Transverse colon (tissue), 4 donors: ENCODE data around the gene ZER1. TPM values are rescaled to one million over a fixed set of nuclear protein-coding genes. Genes with fewer than 3 reads are reported as not detected.
A peak's percentile ranks its signal among the peaks of the same experiment; 100 is the strongest.

Experiments
- DNase-seq: peaks from one replicate; pipeline ENCODE4 v3.0.0-alpha.2; 2019
- H3K27ac ChIP-seq, 4 donors: fragments of 200-600 bp; sonication (generic); 2 replicates each; pipeline ENCODE4 v1.5.1; 2016 to 2018; ENCODE audit warnings: inconsistent platforms in 4 of 4
- H3K27me3 ChIP-seq: fragments of 200-600 bp; sonication (generic); 2 replicates; pipeline ENCODE4 v1.5.1; 2017; ENCODE audit warnings: inconsistent platforms
- H3K36me3 ChIP-seq, 4 donors: fragments of 200-600 bp; sonication (generic); 2 replicates each; pipeline ENCODE4 v1.5.1; 2017 to 2019; ENCODE audit warnings: inconsistent platforms in 4 of 4
- H3K4me1 ChIP-seq, 4 donors: fragments of 200-600 bp; sonication (generic); 2 replicates each; pipeline ENCODE4 v1.5.1; 2017 to 2020; ENCODE audit warnings: inconsistent platforms in 4 of 4
- H3K4me3 ChIP-seq, 4 donors: fragments of 200-600 bp; sonication (generic); 1 replicate in 1 of 4; 2 replicates in 3 of 4; pipeline versions ENCODE4 v1.5.1 to v1.6.1; 2017 to 2019; ENCODE audit warnings: inconsistent platforms in 4 of 4
- H3K9me3 ChIP-seq, 2 donors: fragments of 200-600 bp; sonication (generic); 2 replicates each; pipeline ENCODE4 v1.5.1; 2017 to 2019; ENCODE audit warnings: inconsistent platforms in 2 of 2
- EP300 ChIP-seq: sonication (generic); formaldehyde crosslinking; IDR thresholded peaks from one replicate; pipeline ENCODE4 v1.6.1; 2017; ENCODE audit warnings: antibody characterized with exemption, low read depth
- POLR2A ChIP-seq: fragments of 450-650 bp; IDR thresholded peaks from one replicate; pipeline ENCODE4 v1.6.1; 2016; ENCODE audit warnings: antibody characterized with exemption, mild to moderate bottlenecking, moderate library complexity
- POLR2AphosphoS5 ChIP-seq, 3 donors: sonication (generic); formaldehyde crosslinking; IDR thresholded peaks; one replicate each; pipeline ENCODE4 v1.6.1; 2016; ENCODE audit warnings: antibody characterized with exemption in 3 of 3
- WGBS, 2 donors: methylation state at CpG; one replicate each; pipeline ENCODE4 v1.1.5; 2018; ENCODE audit warnings: low coverage in 1 of 2; 5-methylcytosine and 5-hydroxymethylcytosine counted together
- in situ Hi-C, 4 donors: fragments of 200-750 bp; cut with MboI; loops; one replicate each; pipeline versions ENCODE4 v1.15.0 to v1.15.1; 2017; ENCODE audit warnings: low sequenced_read_pairs in 3 of 4, low pct_ligation_motif_present in 1 of 4, low pct_unique_long_range_greater_than_20kb in 1 of 4
- intact Hi-C: fragments of 100-400 bp; cut with DNase I; formaldehyde crosslinking; loops from one replicate; pipeline ENCODE4 v1.15.1; 2023; ENCODE audit warnings: low total_unique reads
- total RNA-seq, 4 donors: library from RNA; depleted of rRNA; stranded (reverse); fragments of >200 nt; gene quantifications; one replicate each; pipeline ENCODE4 v1.1.0, GENCODE V29; 2016
- TF ChIP-seq, protein P1 (sequence below), 5 experiments: fragments of 200-600 bp in 3 of 5; fragments of 450-650 bp in 2 of 5; sonication (generic) in 3 of 5; IDR thresholded peaks; 1 replicate in 2 of 5; 2 replicates in 3 of 5; pipeline ENCODE4 v1.5.1; 2016 to 2017; ENCODE audit warnings: antibody characterized with exemption in 5 of 5, inconsistent platforms in 3 of 5, mild to moderate bottlenecking in 2 of 5, moderate library complexity in 1 of 5

Gene ZER1
- total RNA-seq, 4 donors from 2014 or later, result 57.5 to 116 (median 73.8) TPM

DNA sequence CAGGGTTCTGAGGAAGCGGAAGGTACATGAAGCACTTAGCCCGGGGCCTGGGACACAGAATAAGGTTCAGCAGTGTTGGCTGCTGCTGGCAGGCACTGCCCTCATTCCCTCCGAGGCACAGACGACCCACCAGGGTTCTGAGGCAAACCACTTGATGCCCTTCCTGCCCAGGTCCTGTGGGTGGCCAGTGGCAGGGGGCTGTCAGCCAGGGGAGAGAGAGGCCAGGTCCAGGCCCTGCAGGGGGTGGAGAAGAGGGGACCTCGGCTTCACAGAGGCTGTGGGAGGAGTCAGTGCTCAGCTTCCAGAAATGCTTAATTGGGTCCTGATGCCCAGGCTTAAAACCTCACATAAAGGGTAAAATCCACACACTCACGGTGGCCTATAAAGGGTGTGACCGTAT lies 43.4 kb downstream of the ZER1 start:
- Histone ChIP-seq H3K27me3 (no peaks in the 10 kb centered on the region), H3K4me1 (peaks cover 0 to 12% (median 8%) of the 10 kb centered on the region in 4 donors), H3K4me3 (no peak overlapping the region), H3K36me3 (peaks cover 0 to 11% (median 0%) of the 10 kb centered on the region in 4 donors), H3K9me3 (no peaks in the 10 kb centered on the region), H3K27ac (no peak overlapping the region)
- in situ Hi-C loops, result no loop called here
- TF ChIP-seq POLR2AphosphoS5 (IDR thresholded peaks at IDR 0.05), result no peak
- TF ChIP-seq POLR2A, result no peak
- TF ChIP-seq, protein P1, sequence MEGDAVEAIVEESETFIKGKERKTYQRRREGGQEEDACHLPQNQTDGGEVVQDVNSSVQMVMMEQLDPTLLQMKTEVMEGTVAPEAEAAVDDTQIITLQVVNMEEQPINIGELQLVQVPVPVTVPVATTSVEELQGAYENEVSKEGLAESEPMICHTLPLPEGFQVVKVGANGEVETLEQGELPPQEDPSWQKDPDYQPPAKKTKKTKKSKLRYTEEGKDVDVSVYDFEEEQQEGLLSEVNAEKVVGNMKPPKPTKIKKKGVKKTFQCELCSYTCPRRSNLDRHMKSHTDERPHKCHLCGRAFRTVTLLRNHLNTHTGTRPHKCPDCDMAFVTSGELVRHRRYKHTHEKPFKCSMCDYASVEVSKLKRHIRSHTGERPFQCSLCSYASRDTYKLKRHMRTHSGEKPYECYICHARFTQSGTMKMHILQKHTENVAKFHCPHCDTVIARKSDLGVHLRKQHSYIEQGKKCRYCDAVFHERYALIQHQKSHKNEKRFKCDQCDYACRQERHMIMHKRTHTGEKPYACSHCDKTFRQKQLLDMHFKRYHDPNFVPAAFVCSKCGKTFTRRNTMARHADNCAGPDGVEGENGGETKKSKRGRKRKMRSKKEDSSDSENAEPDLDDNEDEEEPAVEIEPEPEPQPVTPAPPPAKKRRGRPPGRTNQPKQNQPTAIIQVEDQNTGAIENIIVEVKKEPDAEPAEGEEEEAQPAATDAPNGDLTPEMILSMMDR (IDR thresholded peaks at IDR 0.05), result no peak
- no peak for TF ChIP-seq EP300
- no peak for DNase-seq
- intact Hi-C loops, result no loop called here
- 78 to 100% methylated on average over 3 to 7 of the region's 7 CpGs for WGBS, 2 donors

DNA sequence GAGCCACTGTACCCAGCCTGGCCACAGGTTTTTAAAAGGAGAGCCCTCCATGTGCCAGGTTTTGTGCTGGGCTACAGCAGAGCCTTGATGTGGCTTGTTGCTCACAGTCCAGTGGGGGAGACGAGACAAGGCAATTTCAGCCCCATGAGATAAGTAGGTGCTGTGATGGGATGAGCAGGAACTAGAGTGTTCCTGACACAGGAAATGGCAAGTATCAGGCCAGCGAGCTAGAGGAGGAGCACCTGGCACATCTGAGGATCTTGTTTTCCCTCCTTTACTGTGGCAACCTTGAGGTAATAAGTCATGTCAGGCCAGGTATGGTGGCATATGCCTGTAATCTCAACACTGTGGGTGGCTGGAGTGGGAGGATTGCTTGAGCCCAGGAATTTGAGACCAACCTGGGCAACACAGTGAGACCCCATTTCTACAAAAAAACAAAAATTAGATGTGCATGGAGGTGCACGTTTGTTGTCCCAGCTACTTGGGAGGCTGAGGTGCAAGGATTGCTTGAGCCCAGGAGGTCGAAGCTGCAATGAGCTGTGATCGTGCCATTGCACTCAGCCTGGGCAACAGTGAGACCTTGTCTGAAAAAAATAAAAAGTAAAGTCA lies 44.0 kb downstream of the ZER1 start:
- 86% methylated on average over 5 of the region's 5 CpGs; no CpG with 5 or more reads in 1 of the 2 donors for WGBS, 2 donors
- H3K27me3 ChIP-seq, result no peaks in the 10 kb centered on the region

DNA sequence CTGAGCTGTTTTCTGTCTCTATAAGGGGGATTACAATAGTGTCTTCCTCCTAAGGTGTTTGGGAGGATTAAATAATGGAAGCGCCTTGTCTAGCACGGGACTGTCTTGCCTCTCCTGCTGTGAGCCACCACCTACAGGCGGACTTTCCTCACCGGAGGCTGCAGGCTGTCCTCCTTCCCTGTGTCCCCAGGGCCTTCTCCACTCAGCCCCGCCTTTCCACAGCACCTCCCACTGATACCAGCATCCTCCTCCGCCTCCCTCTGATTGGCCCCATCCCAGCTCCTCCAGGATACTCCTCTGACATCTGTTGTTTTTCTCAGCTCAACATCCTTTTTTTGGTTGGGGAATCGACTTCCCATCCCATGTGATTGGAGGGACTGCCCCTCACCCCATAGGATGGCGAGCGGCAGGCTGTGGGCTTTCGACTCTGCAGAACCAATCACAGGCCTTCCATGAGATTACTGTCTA lies 46.9 kb downstream of the ZER1 start:
- H3K27me3 ChIP-seq, result no peaks in the 10 kb centered on the region
- peak; percentile 83 for DNase-seq
- peaks cover 0 to 17% (median 14%) of the 10 kb centered on the region in 4 donors for H3K4me1 ChIP-seq
- peak in 1 of 3 donors; percentile 13 for TF ChIP-seq POLR2AphosphoS5 (IDR thresholded peaks at IDR 0.05)
- peak; percentile 49 for TF ChIP-seq POLR2A
- TF ChIP-seq EP300, result no peak
- TF ChIP-seq, protein P1 (IDR thresholded peaks at IDR 0.05), result peak in 2 of 5 experiments; percentile 36 to 49
- peak overlapping the region; percentile 64 to 90 (median 73) for H3K4me3 ChIP-seq
- WGBS, 2 donors, result 20 to 25% methylated on average over 3 to 10 of the region's 10 CpGs
- intact Hi-C loops (no loop called here), in situ Hi-C loops (no loop called here)
- peak overlapping the region; percentile 73 to 88 (median 88) for H3K27ac ChIP-seq
- no peaks in the 10 kb centered on the region for H3K9me3 ChIP-seq
- H3K36me3 ChIP-seq, result no peaks in the 10 kb centered on the region

More for the DNA sequence above, 44.0 kb downstream of the ZER1 start:
- H3K36me3 ChIP-seq, result peaks cover 0 to 9% (median 0%) of the 10 kb centered on the region in 4 donors
- intact Hi-C loops (no loop called here), in situ Hi-C loops (no loop called here)
- peaks cover 0 to 17% (median 13%) of the 10 kb centered on the region in 4 donors for H3K4me1 ChIP-seq
- H3K9me3 ChIP-seq, result no peaks in the 10 kb centered on the region
- H3K4me3 ChIP-seq, result no peak overlapping the region
- no peak for DNase-seq
- H3K27ac ChIP-seq, result no peak overlapping the region
- no peak for TF ChIP-seq POLR2AphosphoS5 (IDR thresholded peaks at IDR 0.05)
- TF ChIP-seq, protein P1 (IDR thresholded peaks at IDR 0.05), result no peak
- TF ChIP-seq POLR2A, result no peak

DNA sequence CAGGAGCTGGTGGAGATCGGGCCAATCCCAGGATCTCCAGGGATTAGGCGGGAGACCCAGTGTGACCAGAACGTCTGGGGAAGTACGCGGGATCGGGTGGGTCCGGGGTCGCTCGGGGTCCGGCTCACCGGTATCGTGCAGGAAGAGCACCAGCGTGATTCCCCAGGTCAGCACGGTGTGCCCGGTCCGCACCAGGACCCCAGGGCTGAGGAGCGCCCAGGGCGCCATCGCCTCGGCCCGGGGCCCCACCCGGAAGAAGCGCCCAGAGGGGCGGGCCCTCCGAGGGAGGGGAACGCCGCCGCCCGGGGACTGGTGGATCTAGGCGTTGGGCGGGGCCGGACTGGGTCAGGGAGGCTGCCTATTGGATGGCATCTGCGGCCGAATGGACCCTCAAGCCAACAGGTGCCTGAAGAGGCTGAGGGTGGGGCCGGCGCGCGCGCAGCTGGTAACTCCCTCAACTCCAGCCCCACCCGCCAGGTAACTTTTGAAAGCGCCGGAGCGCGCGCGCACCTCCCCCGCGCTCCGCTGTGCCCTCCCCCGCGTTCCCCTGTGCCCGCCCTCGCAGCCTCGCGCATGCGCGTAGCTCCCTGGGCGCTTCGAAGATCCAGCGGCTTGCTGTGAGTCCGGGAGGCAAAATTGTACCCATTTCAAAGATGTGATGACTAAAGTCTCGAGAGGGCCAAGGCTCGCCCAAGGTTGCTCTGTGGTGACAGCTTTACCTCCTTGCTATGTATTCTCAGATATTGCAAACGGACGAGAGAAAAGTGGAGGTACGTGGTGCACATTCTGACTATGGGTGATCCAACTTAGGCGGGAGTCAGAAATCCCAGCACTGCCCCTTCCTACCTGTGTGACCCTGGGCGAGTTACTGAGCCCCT lies 47.6 kb downstream of the ZER1 start, which contains the start of gene ZDHHC12:
Gene ZDHHC12, minus strand, starts transcription at position 262 of the 878 bp plus-strand sequence. Its CDS starts 34 bp downstream, at position 228.
- peaks cover 0 to 17% (median 14%) of the 10 kb centered on the region in 4 donors for H3K4me1 ChIP-seq
- peak; percentile 100 for DNase-seq
- H3K9me3 ChIP-seq, result no peaks in the 10 kb centered on the region
- intact Hi-C loops (no loop called here), in situ Hi-C loops (no loop called here)
- WGBS, 2 donors, result 0 to 2% methylated on average over 5 to 59 of the region's 68 CpGs
- no peak for TF ChIP-seq EP300
- TF ChIP-seq POLR2AphosphoS5 (IDR thresholded peaks at IDR 0.05), result peak; percentile 69 to 97 (median 95)
- TF ChIP-seq POLR2A, result peak; percentile 96
- no peaks in the 10 kb centered on the region for H3K36me3 ChIP-seq
- no peaks in the 10 kb centered on the region for H3K27me3 ChIP-seq
- H3K27ac ChIP-seq, result peak within 1 kb of the TSS; percentile 73 to 88 (median 88)
- peak within 1 kb of the TSS; percentile 64 to 90 (median 73) for H3K4me3 ChIP-seq
